Raji (cell line): Measurements from ENCODE around the gene PRKG1.

Experiments used
- POLR2A ChIP-seq: IDR thresholded peaks from 2 replicates; pipeline ENCODE4 v1.6.1; 2011; ENCODE audit warnings: low read depth, low read length, control low read depth; ENCODE audit not compliant: insufficient read depth

The PRKG1 gene

GRCh38 chr10:52077814-52078213 lies 1003.5 kb downstream of the PRKG1 start:
- TF ChIP-seq POLR2A = no peak

GRCh38 chr10:52078397-52078937 lies 1004.2 kb downstream of the PRKG1 start:
- TF ChIP-seq POLR2A = no peak

GRCh38 chr10:52082307-52082706 lies 1008.0 kb downstream of the PRKG1 start:
- no peak for TF ChIP-seq POLR2A

GRCh38 chr10:52083422-52083821 lies 1009.1 kb downstream of the PRKG1 start:
- TF ChIP-seq POLR2A = no peak

- TF ChIP-seq POLR2A = no peak
Measured at GRCh38 chr10:52092390-52092789, 1018.1 kb downstream of the PRKG1 start.

- no peak for TF ChIP-seq POLR2A
Measured at GRCh38 chr10:52098130-52098529, 1023.8 kb downstream of the PRKG1 start.

- no peak for TF ChIP-seq POLR2A
Measured at GRCh38 chr10:52099026-52099600, 1024.8 kb downstream of the PRKG1 start.

GRCh38 chr10:52100011-52100547 lies 1025.8 kb downstream of the PRKG1 start:
- TF ChIP-seq POLR2A = no peak

GRCh38 chr10:52105301-52105700 lies 1031.0 kb downstream of the PRKG1 start:
- TF ChIP-seq POLR2A = no peak

- TF ChIP-seq POLR2A = no peak
Measured at GRCh38 chr10:52106011-52106410, 1031.7 kb downstream of the PRKG1 start.

GRCh38 chr10:52106899-52107298 lies 1032.6 kb downstream of the PRKG1 start:
- TF ChIP-seq POLR2A = no peak

GRCh38 chr10:52108236-52108635 lies 1033.9 kb downstream of the PRKG1 start:
- no peak for TF ChIP-seq POLR2A

GRCh38 chr10:52110576-52110975 lies 1036.3 kb downstream of the PRKG1 start:
- no peak for TF ChIP-seq POLR2A

- TF ChIP-seq POLR2A = no peak
Measured at GRCh38 chr10:52111101-52111891, 1037.0 kb downstream of the PRKG1 start.

GRCh38 chr10:52115823-52116222 lies 1041.5 kb downstream of the PRKG1 start:
- TF ChIP-seq POLR2A = no peak

- no peak for TF ChIP-seq POLR2A
Measured at GRCh38 chr10:52119507-52119906, 1045.2 kb downstream of the PRKG1 start.
